ENCODE measurements around the gene THYN1. TPM values are rescaled to one million over a fixed set of nuclear protein-coding genes. Genes with fewer than 3 reads are reported as not detected.

THYN1 gene
- polyA plus RNA-seq, 3 donors from 2014 or later, result 92.7 to 116 (median 106) TPM

DNA sequence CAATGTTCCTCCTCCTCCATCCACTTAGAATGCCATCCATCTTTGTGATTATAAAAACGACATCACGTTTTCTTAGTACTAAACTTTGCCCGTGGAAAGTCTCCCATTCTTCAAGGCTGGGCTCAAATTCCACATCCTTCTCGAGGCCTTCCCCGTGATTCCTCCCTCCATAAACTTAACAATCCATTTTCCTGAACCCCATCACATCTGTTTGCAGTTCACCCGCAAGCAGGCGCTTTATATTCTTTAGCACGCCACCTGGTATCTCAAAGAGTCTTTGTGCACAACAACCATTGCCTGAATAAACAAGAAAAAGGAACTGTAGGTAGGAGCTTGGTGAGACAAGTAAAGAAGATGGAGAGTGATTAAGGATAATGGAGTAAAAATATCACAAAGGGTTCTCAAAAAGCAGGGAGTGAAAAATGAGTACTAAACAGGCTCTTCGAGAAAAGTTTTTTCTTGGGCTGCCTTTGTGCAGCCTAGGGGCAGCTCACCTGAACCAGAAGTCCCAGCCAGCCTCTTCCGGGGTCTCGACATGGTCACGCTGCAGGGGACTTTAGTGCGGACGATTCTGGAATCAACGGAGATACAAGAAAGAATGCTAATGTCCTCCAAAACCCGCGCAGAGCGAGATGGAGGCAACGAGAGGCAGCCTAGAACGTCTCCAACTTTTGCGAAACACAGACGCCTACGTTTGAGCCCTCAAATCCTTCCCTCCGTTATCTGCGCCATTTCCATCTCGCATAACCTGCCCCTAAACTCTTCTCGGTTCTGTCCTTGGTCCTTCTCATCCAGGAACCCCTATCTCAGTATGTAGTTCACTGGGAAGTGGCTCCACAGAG, 585 bp downstream of the THYN1 start:
- Mint-ChIP-seq H3K27ac (peak overlapping the region; percentile 61 to 91 (median 82)), H3K36me3 (peaks cover under 1 to 17% (median 8%) of the 10 kb centered on the region in 3 donors), H3K27me3 (ENCODE audit: low read depth in 3 of 3) (peaks cover 0 to 1% (median 0%) of the 10 kb centered on the region in 3 donors), H3K4me3 (peak overlapping the region; percentile 90 to 98 (median 96)), H3K9me3 (no peaks in the 10 kb centered on the region), H3K4me1 (peaks cover 23 to 43% of the 10 kb centered on the region in 2 donors)
- no peak for DNase-seq

DNA sequence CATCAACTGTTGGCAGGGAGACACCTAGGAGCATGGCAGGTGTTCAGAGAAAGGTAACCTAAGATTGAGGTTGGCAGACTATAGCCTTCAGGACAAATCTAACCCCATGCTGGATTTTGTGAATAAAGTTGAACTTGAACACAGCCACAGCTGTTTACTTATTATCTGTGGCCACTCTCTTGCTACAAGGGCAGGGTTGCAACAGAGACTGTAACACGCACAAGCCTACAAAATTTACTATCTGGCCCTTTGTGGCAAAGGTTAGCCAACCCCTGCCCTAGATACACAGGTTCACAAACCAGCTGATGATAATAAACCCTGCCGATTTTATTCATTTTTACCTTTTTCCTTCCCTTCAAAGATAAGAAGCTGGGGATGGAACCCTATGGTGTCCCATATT, 2.5 kb downstream of the THYN1 start:
- Mint-ChIP-seq H3K27me3 (ENCODE audit: low read depth in 3 of 3) (peaks cover 0 to 1% (median 0%) of the 10 kb centered on the region in 3 donors), H3K27ac (no peak overlapping the region), H3K36me3 (peaks cover 8 to 27% (median 18%) of the 10 kb centered on the region in 3 donors), H3K4me1 (peaks cover 23 to 38% of the 10 kb centered on the region in 2 donors), H3K4me3 (no peak overlapping the region), H3K9me3 (no peaks in the 10 kb centered on the region)
- no peak for DNase-seq

GRCh38 chr11:134250246-134250645, 2.9 kb downstream of the THYN1 start:
- Mint-ChIP-seq H3K4me3 (no peak overlapping the region), H3K9me3 (no peaks in the 10 kb centered on the region), H3K27ac (no peak overlapping the region), H3K27me3 (ENCODE audit: low read depth in 3 of 3) (no peaks in the 10 kb centered on the region), H3K4me1 (peaks cover 23 to 33% of the 10 kb centered on the region in 2 donors), H3K36me3 (peaks cover 8 to 27% (median 18%) of the 10 kb centered on the region in 3 donors)
- no peak for DNase-seq

DNA sequence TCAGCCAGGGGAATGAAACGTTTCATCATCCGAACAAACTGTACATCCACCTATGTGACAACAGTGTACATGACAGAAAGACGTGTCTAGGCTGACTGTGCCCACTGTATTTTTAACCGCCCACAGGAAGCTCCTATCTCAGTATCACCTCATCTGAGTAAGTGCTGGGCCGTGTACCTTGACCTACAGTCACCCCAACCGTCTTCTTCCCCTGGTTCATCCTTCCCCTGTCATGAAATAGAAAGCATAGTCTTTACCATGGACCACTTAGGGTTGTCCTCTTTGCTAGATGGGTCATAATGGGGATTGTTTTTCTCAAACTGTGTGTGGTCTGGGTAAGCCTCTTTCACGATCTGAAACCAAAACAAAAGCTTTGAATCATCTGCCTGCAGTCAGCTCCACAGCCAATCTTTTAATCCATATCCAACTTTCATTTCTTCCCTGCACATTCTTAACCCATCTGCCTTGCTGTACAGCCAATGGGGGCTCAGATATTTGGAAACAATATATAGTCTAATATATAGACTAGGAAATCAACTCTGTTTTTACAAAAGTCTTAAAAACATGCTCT, 4.2 kb downstream of the THYN1 start:
- Mint-ChIP-seq H3K4me1 (peaks cover 21% of the 10 kb centered on the region in 2 donors), H3K9me3 (no peaks in the 10 kb centered on the region), H3K27me3 (ENCODE audit: low read depth in 3 of 3) (no peaks in the 10 kb centered on the region), H3K36me3 (peaks cover 16 to 37% (median 25%) of the 10 kb centered on the region in 3 donors), H3K27ac (peak overlapping the region in 5 of 6 donors; percentile 22 to 79 (median 73)), H3K4me3 (no peak overlapping the region)
- DNase-seq, result no peak

DNA sequence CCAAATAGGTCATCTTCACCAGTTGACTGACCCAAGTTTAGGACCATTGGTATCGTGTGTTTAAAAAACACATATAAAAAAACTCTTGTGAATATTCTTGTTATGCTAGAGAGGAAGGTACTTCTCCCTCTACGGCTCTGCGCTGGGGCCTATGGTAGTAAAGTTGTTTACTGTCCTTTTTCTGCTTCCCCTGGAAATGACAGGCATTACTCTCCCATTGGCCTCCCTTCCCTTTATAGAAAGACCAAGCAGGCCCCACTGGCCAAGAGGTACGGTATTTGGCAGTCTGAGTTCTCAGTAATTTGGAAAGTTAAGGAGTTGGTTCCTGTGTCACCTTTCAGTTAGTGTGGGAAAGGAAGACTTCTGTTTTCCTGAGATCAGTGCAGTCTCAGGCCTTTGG, 6.5 kb downstream of the THYN1 start:
- H3K36me3 Mint-ChIP-seq, result peaks cover 24 to 56% (median 41%) of the 10 kb centered on the region in 3 donors

DNA sequence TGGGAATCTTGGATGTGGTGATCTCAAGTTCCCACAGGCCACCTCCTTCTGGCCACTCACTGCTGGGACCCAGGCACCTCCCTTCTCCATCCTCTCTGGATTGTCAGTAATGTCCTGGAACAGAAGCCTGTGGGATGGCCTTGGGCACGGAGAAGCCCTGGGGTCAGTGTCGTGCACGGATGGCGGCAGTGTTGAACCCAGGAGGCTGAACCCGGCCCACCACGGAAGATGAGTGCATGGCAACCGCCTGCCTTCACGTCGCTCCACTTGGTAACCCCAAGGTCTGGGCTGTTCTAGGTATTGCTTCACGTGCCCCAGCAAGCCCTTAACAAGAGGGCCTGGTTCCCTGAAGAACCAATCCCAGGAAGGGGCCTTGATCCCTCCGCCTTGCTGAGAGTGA, 7.1 kb downstream of the THYN1 start:
- peaks cover 0 to 3% of the 10 kb centered on the region in 2 donors for H3K4me1 Mint-ChIP-seq
- H3K27ac Mint-ChIP-seq, result no peak overlapping the region
- no peak overlapping the region for H3K4me3 Mint-ChIP-seq
- no peaks in the 10 kb centered on the region for H3K27me3 Mint-ChIP-seq (ENCODE audit: low read depth in 3 of 3)
- H3K9me3 Mint-ChIP-seq, result no peaks in the 10 kb centered on the region
- no peak for DNase-seq
- H3K36me3 Mint-ChIP-seq, result peaks cover 24 to 56% (median 41%) of the 10 kb centered on the region in 3 donors

More for the DNA sequence above, 6.5 kb downstream of the THYN1 start:
- H3K27me3 Mint-ChIP-seq (ENCODE audit: low read depth in 3 of 3), result no peaks in the 10 kb centered on the region
- no peaks in the 10 kb centered on the region for H3K9me3 Mint-ChIP-seq
- no peak for DNase-seq
- peaks cover 2 to 5% of the 10 kb centered on the region in 2 donors for H3K4me1 Mint-ChIP-seq
- H3K4me3 Mint-ChIP-seq, result no peak overlapping the region
- H3K27ac Mint-ChIP-seq, result peak overlapping the region in 1 of 6 donors; percentile 16

GRCh38 chr11:134245434-134245833, 7.7 kb downstream of the THYN1 start:
- DNase-seq, result no peak
- H3K27ac Mint-ChIP-seq, result no peak overlapping the region
- peaks cover 24 to 60% (median 41%) of the 10 kb centered on the region in 3 donors for H3K36me3 Mint-ChIP-seq
- H3K4me1 Mint-ChIP-seq, result peaks cover 0 to 4% of the 10 kb centered on the region in 2 donors
- no peaks in the 10 kb centered on the region for H3K27me3 Mint-ChIP-seq (ENCODE audit: low read depth in 3 of 3)
- no peak overlapping the region for H3K4me3 Mint-ChIP-seq
- H3K9me3 Mint-ChIP-seq, result no peaks in the 10 kb centered on the region

DNA sequence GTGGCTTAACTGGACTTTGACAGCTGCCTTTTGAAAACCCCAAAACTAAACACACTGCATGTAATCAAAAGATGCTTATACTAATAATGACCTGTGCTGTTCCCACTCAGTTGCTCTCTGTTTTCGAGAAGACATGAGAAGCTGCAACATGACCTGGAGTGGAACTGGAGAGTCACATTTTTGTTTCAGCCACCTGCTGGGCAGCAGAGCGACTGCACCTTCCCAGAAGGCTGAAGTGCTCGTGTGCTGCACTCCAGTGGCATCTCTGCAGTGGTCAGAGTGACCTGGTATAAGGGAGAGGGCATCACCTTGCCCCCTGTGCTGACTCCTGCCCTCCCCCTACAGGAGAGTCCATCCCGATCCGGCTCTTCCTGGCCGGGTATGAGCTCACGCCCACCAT, 8.6 kb downstream of the THYN1 start:
- H3K27ac Mint-ChIP-seq, result peak overlapping the region in 1 of 6 donors; percentile 53
- no peak overlapping the region for H3K4me3 Mint-ChIP-seq
- peaks cover 24 to 67% (median 45%) of the 10 kb centered on the region in 3 donors for H3K36me3 Mint-ChIP-seq
- peaks cover 0 to 4% of the 10 kb centered on the region in 2 donors for H3K4me1 Mint-ChIP-seq
- no peaks in the 10 kb centered on the region for H3K9me3 Mint-ChIP-seq
- DNase-seq, result peak in 2 of 3 donors; percentile 31 to 38
- H3K27me3 Mint-ChIP-seq (ENCODE audit: low read depth in 3 of 3), result peaks cover 0 to 2% (median 0%) of the 10 kb centered on the region in 3 donors

GRCh38 chr11:134243913-134244312, 9.2 kb downstream of the THYN1 start:
- no peak overlapping the region for H3K4me3 Mint-ChIP-seq
- H3K4me1 Mint-ChIP-seq, result peaks cover 0 to 4% of the 10 kb centered on the region in 2 donors
- no peak for DNase-seq
- no peaks in the 10 kb centered on the region for H3K9me3 Mint-ChIP-seq
- H3K27me3 Mint-ChIP-seq (ENCODE audit: low read depth in 3 of 3), result peaks cover 0 to 2% (median 0%) of the 10 kb centered on the region in 3 donors
- peak overlapping the region in 1 of 6 donors; percentile 68 for H3K27ac Mint-ChIP-seq
- H3K36me3 Mint-ChIP-seq, result peaks cover 24 to 68% (median 50%) of the 10 kb centered on the region in 3 donors

GRCh38 chr11:134242376-134242775, 10.8 kb downstream of the THYN1 start:
- Mint-ChIP-seq H3K4me1 (peaks cover 4 to 5% of the 10 kb centered on the region in 2 donors), H3K27ac (no peak overlapping the region), H3K27me3 (ENCODE audit: low read depth in 3 of 3) (peaks cover 0 to 5% (median 2%) of the 10 kb centered on the region in 3 donors), H3K9me3 (no peaks in the 10 kb centered on the region), H3K36me3 (peaks cover 32 to 62% (median 48%) of the 10 kb centered on the region in 3 donors), H3K4me3 (no peak overlapping the region)
- no peak for DNase-seq

- Mint-ChIP-seq H3K9me3 (no peaks in the 10 kb centered on the region), H3K4me1 (peaks cover 4 to 5% of the 10 kb centered on the region in 2 donors), H3K27ac (no peak overlapping the region), H3K27me3 (ENCODE audit: low read depth in 3 of 3) (peaks cover 0 to 5% (median 4%) of the 10 kb centered on the region in 3 donors), H3K36me3 (peaks cover 37 to 66% (median 51%) of the 10 kb centered on the region in 3 donors), H3K4me3 (no peak overlapping the region)
- DNase-seq, result no peak
Measured at GRCh38 chr11:134240592-134240991, 12.6 kb downstream of the THYN1 start.

GRCh38 chr11:134238956-134239355, 14.2 kb downstream of the THYN1 start:
- DNase-seq, result no peak
- Mint-ChIP-seq H3K4me3 (no peak overlapping the region), H3K9me3 (no peaks in the 10 kb centered on the region), H3K27ac (peak overlapping the region in 1 of 6 donors; percentile 56), H3K4me1 (peaks cover 5 to 16% of the 10 kb centered on the region in 2 donors), H3K27me3 (ENCODE audit: low read depth in 3 of 3) (peaks cover 0 to 5% (median 4%) of the 10 kb centered on the region in 3 donors), H3K36me3 (peaks cover 30 to 62% (median 48%) of the 10 kb centered on the region in 3 donors)

DNA sequence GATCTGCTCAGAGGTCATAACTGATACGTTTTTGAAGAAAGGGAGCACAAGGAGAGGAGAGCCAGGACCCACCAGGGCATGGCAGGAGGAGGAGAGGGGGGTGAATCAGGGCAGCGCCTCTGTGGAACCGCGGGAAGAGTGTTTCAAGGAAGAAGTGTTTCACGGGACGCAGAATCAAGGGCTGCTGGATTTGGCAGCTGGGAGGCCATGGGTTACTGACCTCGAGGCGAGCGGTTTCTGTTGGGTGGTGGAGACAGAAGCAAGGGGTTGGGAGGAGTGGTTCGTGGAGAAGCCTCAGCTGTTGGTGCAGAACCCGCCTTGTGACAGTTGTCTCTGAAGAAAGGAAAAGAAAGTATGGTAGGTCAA, 15.6 kb downstream of the THYN1 start:
- Mint-ChIP-seq H3K36me3 (peaks cover 23 to 51% (median 40%) of the 10 kb centered on the region in 3 donors), H3K4me3 (no peak overlapping the region)

More for the DNA sequence above, 15.6 kb downstream of the THYN1 start:
- Mint-ChIP-seq H3K9me3 (no peaks in the 10 kb centered on the region), H3K4me1 (peaks cover 19 to 31% of the 10 kb centered on the region in 2 donors), H3K27me3 (ENCODE audit: low read depth in 3 of 3) (peaks cover 3 to 9% (median 5%) of the 10 kb centered on the region in 3 donors), H3K27ac (no peak overlapping the region)
- no peak for DNase-seq

All from immature natural killer cell (primary cell).